Esophagus squamous epithelium (tissue), 4 donors: ENCODE measurements around the gene RGP1.

Source experiments
- POLR2A ChIP-seq, 4 donors: fragments of 450-650 bp; IDR thresholded peaks; one replicate each; pipeline ENCODE4 v1.6.1; 2017; ENCODE audit warnings: antibody characterized with exemption in 4 of 4, mild to moderate bottlenecking in 4 of 4, moderate library complexity in 3 of 4
- TF ChIP-seq, protein P1 (sequence below), 6 experiments: fragments of 450-650 bp in 4 of 6; fragments of 200-600 bp in 2 of 6; sonication (generic) in 2 of 6; IDR thresholded peaks; one replicate each; pipeline ENCODE4 v1.5.1; 2016 to 2019; ENCODE audit warnings: antibody characterized with exemption in 6 of 6, mild to moderate bottlenecking in 4 of 6, moderate library complexity in 4 of 6

DNA sequence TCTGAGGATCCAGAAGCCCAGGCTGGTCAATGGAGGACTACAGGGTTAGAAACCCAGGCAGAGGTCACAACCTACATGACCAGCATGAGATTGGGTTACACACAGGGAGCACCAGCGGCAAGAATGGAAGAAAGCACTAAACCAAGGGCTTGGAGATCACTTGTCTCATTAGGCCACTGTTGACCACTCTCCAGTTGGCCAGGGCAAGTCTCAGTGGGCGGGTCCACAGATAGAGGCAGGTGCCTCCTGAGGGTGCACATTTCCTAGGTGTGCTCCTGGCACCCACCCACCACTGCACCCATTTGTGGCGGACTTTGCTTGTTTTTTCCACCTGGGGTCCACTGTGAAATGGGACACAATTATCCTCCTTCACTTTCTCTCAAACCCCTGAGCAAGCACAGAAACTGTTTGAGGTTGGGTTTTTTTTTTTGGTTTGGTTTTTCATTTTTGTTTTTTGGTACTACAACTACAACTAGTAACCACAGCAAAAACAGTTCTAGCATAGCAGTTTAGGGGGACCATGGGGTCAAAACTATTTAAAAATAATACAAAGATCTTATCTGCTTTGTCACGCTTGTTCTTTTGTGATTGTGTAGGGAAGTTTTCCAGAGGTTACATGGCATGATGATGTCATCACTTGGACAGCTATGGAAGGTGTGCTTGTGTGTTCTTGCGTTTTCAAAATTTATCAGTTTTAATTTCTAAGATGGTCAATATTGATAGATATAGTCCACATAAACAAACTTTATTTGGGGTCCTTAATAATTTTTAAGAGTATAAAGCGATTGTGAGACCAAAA is 48.4 kb downstream of the RGP1 start:
- TF ChIP-seq POLR2A (IDR thresholded peaks at IDR 0.05): no peak
- TF ChIP-seq, protein P1, sequence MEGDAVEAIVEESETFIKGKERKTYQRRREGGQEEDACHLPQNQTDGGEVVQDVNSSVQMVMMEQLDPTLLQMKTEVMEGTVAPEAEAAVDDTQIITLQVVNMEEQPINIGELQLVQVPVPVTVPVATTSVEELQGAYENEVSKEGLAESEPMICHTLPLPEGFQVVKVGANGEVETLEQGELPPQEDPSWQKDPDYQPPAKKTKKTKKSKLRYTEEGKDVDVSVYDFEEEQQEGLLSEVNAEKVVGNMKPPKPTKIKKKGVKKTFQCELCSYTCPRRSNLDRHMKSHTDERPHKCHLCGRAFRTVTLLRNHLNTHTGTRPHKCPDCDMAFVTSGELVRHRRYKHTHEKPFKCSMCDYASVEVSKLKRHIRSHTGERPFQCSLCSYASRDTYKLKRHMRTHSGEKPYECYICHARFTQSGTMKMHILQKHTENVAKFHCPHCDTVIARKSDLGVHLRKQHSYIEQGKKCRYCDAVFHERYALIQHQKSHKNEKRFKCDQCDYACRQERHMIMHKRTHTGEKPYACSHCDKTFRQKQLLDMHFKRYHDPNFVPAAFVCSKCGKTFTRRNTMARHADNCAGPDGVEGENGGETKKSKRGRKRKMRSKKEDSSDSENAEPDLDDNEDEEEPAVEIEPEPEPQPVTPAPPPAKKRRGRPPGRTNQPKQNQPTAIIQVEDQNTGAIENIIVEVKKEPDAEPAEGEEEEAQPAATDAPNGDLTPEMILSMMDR (IDR thresholded peaks at IDR 0.05): no peak
